ENCODE data around the gene TMPO. TPM values are rescaled to one million over a fixed set of nuclear protein-coding genes. Genes with fewer than 3 reads are reported as not detected.

The TMPO gene
- polyA plus RNA-seq, 1 donor (not counting 4 experiments of a cell fraction or from before 2014, with no cell fraction given) = 41.0 TPM

DNA sequence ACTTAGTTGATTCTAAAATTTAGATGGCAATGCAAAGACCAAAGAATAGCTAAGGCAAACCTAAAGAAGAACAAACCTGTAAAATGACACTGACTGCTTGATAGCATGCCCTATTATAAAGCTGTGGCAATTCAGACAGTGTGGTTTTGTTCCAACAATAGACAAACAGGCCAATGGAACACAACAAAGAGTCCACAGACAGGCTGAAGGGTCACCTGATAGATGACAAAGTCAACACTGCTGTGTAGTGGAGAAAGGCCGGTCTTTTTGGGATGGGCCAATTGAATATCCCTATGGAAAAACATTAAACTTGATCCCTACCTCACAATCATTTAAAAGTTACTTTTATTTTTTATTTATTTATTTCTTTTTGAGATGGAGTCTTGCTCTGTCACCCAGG lies 44.3 kb downstream of the TMPO start:
- H3K36me3 ChIP-seq (ENCODE audit: control insufficient read depth in 2 of 2, extremely low read depth in 1 of 2, insufficient read depth in 2 of 2, low read length in 2 of 2) = no peaks in the 10 kb centered on the region
- H3K9me1 ChIP-seq (ENCODE audit: control insufficient read depth, extremely low read depth, insufficient read depth, low read length) = no peaks in the 10 kb centered on the region
- H3K9me3 ChIP-seq (ENCODE audit: control insufficient read depth, low read depth, low read length) = no peaks in the 10 kb centered on the region
- H2AFZ ChIP-seq (ENCODE audit: control insufficient read depth, low read length) = no peak overlapping the region
- no peaks in the 10 kb centered on the region for H3K79me2 ChIP-seq (ENCODE audit: control insufficient read depth, insufficient read depth, low read length)
- H3K4me3 ChIP-seq (ENCODE audit: control insufficient read depth in 2 of 3, extremely low read depth in 1 of 3, insufficient read depth in 2 of 3, low read depth in 1 of 3, low read length in 3 of 3) = no peak overlapping the region
- dilution Hi-C loops (cut with MboI; ENCODE audit: extremely low pct_ligation_motif_present, low sequenced_read_pairs) = no loop called here
- H3K27ac ChIP-seq (ENCODE audit: control insufficient read depth, insufficient read depth, low read length) = no peak overlapping the region
- H3K9ac ChIP-seq (ENCODE audit: control insufficient read depth, extremely low read depth, insufficient read depth, low read length) = no peak overlapping the region
- no peak for TF ChIP-seq EZH2 (IDR thresholded peaks at IDR 0.05; ENCODE audit: low read length)
- TF ChIP-seq, protein P1, sequence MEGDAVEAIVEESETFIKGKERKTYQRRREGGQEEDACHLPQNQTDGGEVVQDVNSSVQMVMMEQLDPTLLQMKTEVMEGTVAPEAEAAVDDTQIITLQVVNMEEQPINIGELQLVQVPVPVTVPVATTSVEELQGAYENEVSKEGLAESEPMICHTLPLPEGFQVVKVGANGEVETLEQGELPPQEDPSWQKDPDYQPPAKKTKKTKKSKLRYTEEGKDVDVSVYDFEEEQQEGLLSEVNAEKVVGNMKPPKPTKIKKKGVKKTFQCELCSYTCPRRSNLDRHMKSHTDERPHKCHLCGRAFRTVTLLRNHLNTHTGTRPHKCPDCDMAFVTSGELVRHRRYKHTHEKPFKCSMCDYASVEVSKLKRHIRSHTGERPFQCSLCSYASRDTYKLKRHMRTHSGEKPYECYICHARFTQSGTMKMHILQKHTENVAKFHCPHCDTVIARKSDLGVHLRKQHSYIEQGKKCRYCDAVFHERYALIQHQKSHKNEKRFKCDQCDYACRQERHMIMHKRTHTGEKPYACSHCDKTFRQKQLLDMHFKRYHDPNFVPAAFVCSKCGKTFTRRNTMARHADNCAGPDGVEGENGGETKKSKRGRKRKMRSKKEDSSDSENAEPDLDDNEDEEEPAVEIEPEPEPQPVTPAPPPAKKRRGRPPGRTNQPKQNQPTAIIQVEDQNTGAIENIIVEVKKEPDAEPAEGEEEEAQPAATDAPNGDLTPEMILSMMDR (optimal IDR thresholded peaks at IDR 0.05 in 1 of 3, IDR thresholded peaks at IDR 0.05 in 1 of 3, conservative IDR thresholded peaks at IDR 0.05 in 1 of 3; ENCODE audit: extremely low read depth in 1 of 3, insufficient read depth in 2 of 3, low read length in 3 of 3) = no peak
- no peaks in the 10 kb centered on the region for H3K4me1 ChIP-seq (ENCODE audit: control insufficient read depth, extremely low read depth, insufficient read depth, low read length)
- FAIRE-seq (no peak), DNase-seq (ENCODE audit: low read depth, low spot score) (no peak)
- H4K20me1 ChIP-seq (ENCODE audit: control insufficient read depth, extremely low read depth, insufficient read depth, low read length) = no peaks in the 10 kb centered on the region
- no peak overlapping the region for H3K4me2 ChIP-seq (ENCODE audit: control insufficient read depth, extremely low read depth, insufficient read depth, low read depth, low read length)
- no peaks in the 10 kb centered on the region for H3K27me3 ChIP-seq (ENCODE audit: control insufficient read depth, extremely low read depth, insufficient read depth, low read length)

GRCh38 chr12:98561846-98562245 lies 46.5 kb downstream of the TMPO start:
- dilution Hi-C loops (cut with MboI; ENCODE audit: extremely low pct_ligation_motif_present, low sequenced_read_pairs) = no loop called here
- TF ChIP-seq, protein P1 (optimal IDR thresholded peaks at IDR 0.05 in 1 of 3, IDR thresholded peaks at IDR 0.05 in 1 of 3, conservative IDR thresholded peaks at IDR 0.05 in 1 of 3; ENCODE audit: extremely low read depth in 1 of 3, insufficient read depth in 2 of 3, low read length in 3 of 3) = no peak

More at GRCh38 chr12:98561846-98562245, 46.5 kb downstream of the TMPO start:
- no peaks in the 10 kb centered on the region for H3K79me2 ChIP-seq (ENCODE audit: control insufficient read depth, insufficient read depth, low read length)
- H3K9ac ChIP-seq (ENCODE audit: control insufficient read depth, extremely low read depth, insufficient read depth, low read length) = no peak overlapping the region
- H3K9me1 ChIP-seq (ENCODE audit: control insufficient read depth, extremely low read depth, insufficient read depth, low read length) = no peaks in the 10 kb centered on the region
- FAIRE-seq = no peak
- no peak for DNase-seq (ENCODE audit: low read depth, low spot score)
- H3K4me2 ChIP-seq (ENCODE audit: control insufficient read depth, extremely low read depth, insufficient read depth, low read depth, low read length) = no peak overlapping the region
- no peaks in the 10 kb centered on the region for H4K20me1 ChIP-seq (ENCODE audit: control insufficient read depth, extremely low read depth, insufficient read depth, low read length)
- H3K36me3 ChIP-seq (ENCODE audit: control insufficient read depth in 2 of 2, extremely low read depth in 1 of 2, insufficient read depth in 2 of 2, low read length in 2 of 2) = no peaks in the 10 kb centered on the region
- H3K27me3 ChIP-seq (ENCODE audit: control insufficient read depth, extremely low read depth, insufficient read depth, low read length) = no peaks in the 10 kb centered on the region
- no peak overlapping the region for H2AFZ ChIP-seq (ENCODE audit: control insufficient read depth, low read length)
- no peaks in the 10 kb centered on the region for H3K9me3 ChIP-seq (ENCODE audit: control insufficient read depth, low read depth, low read length)
- peaks cover 2% of the 10 kb centered on the region for H3K4me1 ChIP-seq (ENCODE audit: control insufficient read depth, extremely low read depth, insufficient read depth, low read length)
- no peak overlapping the region for H3K4me3 ChIP-seq (ENCODE audit: control insufficient read depth in 2 of 3, extremely low read depth in 1 of 3, insufficient read depth in 2 of 3, low read depth in 1 of 3, low read length in 3 of 3)
- no peak overlapping the region for H3K27ac ChIP-seq (ENCODE audit: control insufficient read depth, insufficient read depth, low read length)

All from keratinocyte (primary cell).